Amniotic stem cell (primary cell): Measurements from ENCODE around the gene RREB1.
A peak's percentile ranks its signal among the peaks of the same experiment; 100 is the strongest.
"Not testable (repeated sequence)": the region's sequence is repeated elsewhere in the genome, so short reads cannot be mapped to it uniquely, and the experiment has no call there.

Experiments
- DNase-seq: peaks from one replicate; lab custom pipeline; 2025; lab: John Stamatoyannopoulos, UW

The RREB1 gene

GRCh38 chr6:7143476-7143974 is 35.8 kb downstream of the RREB1 start:
- no peak for DNase-seq

- DNase-seq: no peak
Measured at GRCh38 chr6:7144872-7145584, 37.3 kb downstream of the RREB1 start.

- DNase-seq: no peak
Measured at GRCh38 chr6:7145585-7145884, 37.8 kb downstream of the RREB1 start.

- no peak for DNase-seq
Measured at GRCh38 chr6:7145885-7146828, 38.4 kb downstream of the RREB1 start.

- DNase-seq: no peak
Measured at GRCh38 chr6:7147051-7147671, 39.4 kb downstream of the RREB1 start.

- peak; percentile 19 for DNase-seq
Measured at GRCh38 chr6:7148100-7148822, 40.5 kb downstream of the RREB1 start.

- DNase-seq: no peak
Measured at GRCh38 chr6:7150381-7151064, 42.8 kb downstream of the RREB1 start.

- DNase-seq: no peak
Measured at GRCh38 chr6:7151381-7151780, 43.6 kb downstream of the RREB1 start.

GRCh38 chr6:7152462-7152861 is 44.7 kb downstream of the RREB1 start:
- no peak for DNase-seq

GRCh38 chr6:7153789-7154188 is 46.0 kb downstream of the RREB1 start:
- DNase-seq: no peak

GRCh38 chr6:7154341-7155139 is 46.8 kb downstream of the RREB1 start:
- DNase-seq: no peak

GRCh38 chr6:7155871-7156579 is 48.3 kb downstream of the RREB1 start:
- no peak for DNase-seq

GRCh38 chr6:7156643-7157278 is 49.0 kb downstream of the RREB1 start:
- DNase-seq: peak; percentile 45

GRCh38 chr6:7157307-7157706 is 49.5 kb downstream of the RREB1 start:
- not testable (repeated sequence) for DNase-seq

- peak; percentile 34 for DNase-seq
Measured at GRCh38 chr6:7157752-7158616, 50.2 kb downstream of the RREB1 start.

GRCh38 chr6:7159790-7160525 is 52.2 kb downstream of the RREB1 start:
- no peak for DNase-seq

- no peak for DNase-seq
Measured at GRCh38 chr6:7161253-7161623, 53.5 kb downstream of the RREB1 start.

- DNase-seq: no peak
Measured at GRCh38 chr6:7161845-7162244, 54.1 kb downstream of the RREB1 start.
